Measurements from ENCODE around the gene FAM120AOS. TPM values are rescaled to one million over a fixed set of nuclear protein-coding genes. Genes with fewer than 3 reads are reported as not detected.
A peak's percentile ranks its signal among the peaks of the same experiment; 100 is the strongest.

FAM120AOS gene
- total and polyA plus RNA-seq, 12 donors = 26.2 to 62.6 (median 46.6) TPM

DNA sequence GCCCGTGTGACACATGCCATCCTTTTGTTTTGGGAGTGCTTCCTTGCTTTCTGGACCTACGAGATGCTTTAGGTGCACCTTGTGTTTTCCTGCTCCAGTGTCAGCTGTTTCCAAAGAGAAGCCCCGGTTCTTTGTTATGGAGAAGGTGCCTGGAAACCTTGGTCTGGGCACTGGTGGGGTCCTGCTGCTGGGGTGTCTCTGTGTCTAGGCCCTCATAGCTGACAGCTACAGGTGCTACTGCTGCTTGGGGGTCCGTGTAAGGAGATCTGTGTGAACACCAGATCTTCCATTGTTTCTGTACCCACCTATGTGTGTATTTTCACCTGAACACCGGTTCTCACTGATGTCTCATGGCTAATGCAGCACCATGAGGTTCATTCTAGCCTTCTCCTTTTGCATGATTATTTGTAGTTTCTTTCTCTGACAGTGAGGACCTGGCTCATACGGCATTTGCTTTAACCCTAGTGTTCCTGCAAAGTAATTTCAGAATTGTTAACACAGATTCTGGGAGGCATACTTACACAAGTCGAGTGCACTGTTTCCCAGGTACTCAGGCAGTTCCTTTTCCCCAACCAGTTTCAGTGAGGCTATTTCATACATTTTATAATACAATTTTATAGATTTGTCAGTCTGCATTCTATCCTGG is 13.2 kb upstream of the FAM120AOS start:
- TF ChIP-seq, protein P1, sequence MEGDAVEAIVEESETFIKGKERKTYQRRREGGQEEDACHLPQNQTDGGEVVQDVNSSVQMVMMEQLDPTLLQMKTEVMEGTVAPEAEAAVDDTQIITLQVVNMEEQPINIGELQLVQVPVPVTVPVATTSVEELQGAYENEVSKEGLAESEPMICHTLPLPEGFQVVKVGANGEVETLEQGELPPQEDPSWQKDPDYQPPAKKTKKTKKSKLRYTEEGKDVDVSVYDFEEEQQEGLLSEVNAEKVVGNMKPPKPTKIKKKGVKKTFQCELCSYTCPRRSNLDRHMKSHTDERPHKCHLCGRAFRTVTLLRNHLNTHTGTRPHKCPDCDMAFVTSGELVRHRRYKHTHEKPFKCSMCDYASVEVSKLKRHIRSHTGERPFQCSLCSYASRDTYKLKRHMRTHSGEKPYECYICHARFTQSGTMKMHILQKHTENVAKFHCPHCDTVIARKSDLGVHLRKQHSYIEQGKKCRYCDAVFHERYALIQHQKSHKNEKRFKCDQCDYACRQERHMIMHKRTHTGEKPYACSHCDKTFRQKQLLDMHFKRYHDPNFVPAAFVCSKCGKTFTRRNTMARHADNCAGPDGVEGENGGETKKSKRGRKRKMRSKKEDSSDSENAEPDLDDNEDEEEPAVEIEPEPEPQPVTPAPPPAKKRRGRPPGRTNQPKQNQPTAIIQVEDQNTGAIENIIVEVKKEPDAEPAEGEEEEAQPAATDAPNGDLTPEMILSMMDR (IDR thresholded peaks at IDR 0.05) = no peak
- no peak for TF ChIP-seq POLR2A (IDR thresholded peaks at IDR 0.05)
- Histone ChIP-seq H3K27ac (peak overlapping the region in 3 of 5 donors; percentile 31 to 66 (median 63)), H3K27me3 (no peaks in the 10 kb centered on the region), H3K4me1 (replicated peaks in 1 of 2) (peaks cover 33 to 69% of the 10 kb centered on the region in 2 donors), H3K9me3 (replicated peaks in 1 of 3) (no peaks in the 10 kb centered on the region), H3K36me3 (replicated peaks in 1 of 2) (no peaks in the 10 kb centered on the region), H3K4me3 (no peak overlapping the region)
- intact Hi-C loops (cut with DNase I) = no loop called here
- WGBS, 4 donors = 45 to 53% (median 50%) methylated on average over 7 of the region's 7 CpGs
- DNase-seq = no peak

DNA sequence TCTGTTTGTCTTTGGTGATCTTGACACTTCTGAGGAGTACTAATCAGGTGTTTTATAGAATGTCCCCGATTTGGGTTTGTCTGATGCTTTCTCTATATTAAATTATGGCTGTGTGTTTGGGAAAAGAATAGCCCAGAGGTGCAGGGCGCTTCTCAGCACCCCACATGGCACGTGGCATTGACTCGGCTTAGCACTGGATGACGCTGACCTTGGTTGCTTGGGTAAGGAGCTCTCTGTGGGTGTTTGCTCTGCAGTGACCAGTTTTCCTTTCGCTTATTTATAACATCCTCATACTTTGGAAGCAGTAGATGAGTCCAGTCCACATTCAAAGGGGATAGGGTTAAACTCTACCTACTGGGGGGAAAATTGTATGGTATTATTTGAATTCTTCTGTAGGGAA is 12.5 kb upstream of the FAM120AOS start:
- intact Hi-C loops (cut with DNase I) = no loop called here
- Histone ChIP-seq H3K4me3 (no peak overlapping the region), H3K27ac (peak overlapping the region in 3 of 5 donors; percentile 40 to 66 (median 63)), H3K9me3 (replicated peaks in 1 of 3) (no peaks in the 10 kb centered on the region), H3K27me3 (no peaks in the 10 kb centered on the region), H3K4me1 (replicated peaks in 1 of 2) (peaks cover 33 to 71% of the 10 kb centered on the region in 2 donors), H3K36me3 (replicated peaks in 1 of 2) (no peaks in the 10 kb centered on the region)
- 35 to 59% (median 50%) methylated on average over 6 of the region's 6 CpGs for WGBS, 4 donors
- DNase-seq = peak; percentile 37 to 81 (median 75)
- TF ChIP-seq POLR2A (IDR thresholded peaks at IDR 0.05) = peak in 1 of 2 donors; percentile 47
- TF ChIP-seq, protein P1 (IDR thresholded peaks at IDR 0.05) = no peak

DNA sequence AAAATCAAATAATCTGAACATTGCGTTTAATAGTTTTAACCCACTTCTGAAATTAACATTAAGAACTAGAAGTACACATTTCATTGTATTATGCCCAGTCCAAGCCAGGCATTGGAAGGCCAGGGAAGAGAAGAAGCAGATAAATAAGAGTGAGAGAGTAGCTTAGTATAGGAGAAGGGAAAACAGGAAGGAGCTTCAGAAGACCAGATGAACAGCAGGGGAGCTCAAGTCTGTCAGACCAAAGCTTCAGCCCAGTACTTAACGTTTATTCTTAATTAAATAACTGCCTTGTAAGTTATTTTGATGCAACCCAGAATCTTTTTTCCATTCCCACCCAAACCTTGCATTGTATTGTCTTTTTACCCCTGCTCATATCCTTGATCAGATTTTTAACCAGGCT is 11.5 kb upstream of the FAM120AOS start:
- TF ChIP-seq, protein P1 (IDR thresholded peaks at IDR 0.05) = no peak
- no peak for TF ChIP-seq POLR2A (IDR thresholded peaks at IDR 0.05)
- peaks cover 33 to 78% of the 10 kb centered on the region in 2 donors for H3K4me1 ChIP-seq (replicated peaks in 1 of 2)
- H3K27me3 ChIP-seq = no peaks in the 10 kb centered on the region
- no peaks in the 10 kb centered on the region for H3K36me3 ChIP-seq (replicated peaks in 1 of 2)
- H3K27ac ChIP-seq = peak overlapping the region in 3 of 5 donors; percentile 13 to 66 (median 42)
- no peak overlapping the region for H3K4me3 ChIP-seq
- 52 to 75% (median 69%) methylated on average over 2 of the region's 2 CpGs for WGBS, 4 donors
- DNase-seq = no peak
- intact Hi-C loops (cut with DNase I) = no loop called here
- no peaks in the 10 kb centered on the region for H3K9me3 ChIP-seq (replicated peaks in 1 of 3)

DNA sequence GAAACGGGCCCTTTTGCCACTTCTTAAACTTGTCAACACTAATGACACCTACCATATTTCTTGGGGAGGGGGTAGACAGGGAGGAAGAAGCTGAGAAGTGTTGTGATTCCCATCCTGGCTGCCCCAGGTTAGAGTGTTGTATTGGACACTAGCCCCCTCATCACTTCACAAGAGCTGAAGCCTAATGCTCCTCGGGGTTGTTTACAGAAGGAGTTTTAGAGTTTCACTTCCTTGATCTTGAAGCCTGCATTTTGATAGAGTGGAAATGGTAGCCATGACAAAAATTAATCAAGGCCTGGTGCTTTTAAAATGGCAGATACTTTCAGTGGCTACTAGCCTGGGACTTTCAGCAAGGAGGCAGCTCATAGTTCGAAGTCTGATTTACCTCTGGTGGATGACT is 11.0 kb upstream of the FAM120AOS start:
- WGBS, 4 donors = 74 to 85% (median 80%) methylated on average over 3 of the region's 3 CpGs
- no peak for TF ChIP-seq POLR2A (IDR thresholded peaks at IDR 0.05)
- TF ChIP-seq, protein P1 (IDR thresholded peaks at IDR 0.05) = no peak
- H3K9me3 ChIP-seq (replicated peaks in 1 of 3) = no peaks in the 10 kb centered on the region
- intact Hi-C loops (cut with DNase I) = no loop called here
- H3K4me3 ChIP-seq = no peak overlapping the region
- H3K36me3 ChIP-seq (replicated peaks in 1 of 2) = no peaks in the 10 kb centered on the region
- peaks cover 34 to 78% of the 10 kb centered on the region in 2 donors for H3K4me1 ChIP-seq (replicated peaks in 1 of 2)
- peak overlapping the region in 2 of 5 donors; percentile 13 to 42 for H3K27ac ChIP-seq
- DNase-seq = no peak
- no peaks in the 10 kb centered on the region for H3K27me3 ChIP-seq
